GM18505 (cell line): ENCODE data around the gene DUSP16.
"Not testable (repeated sequence)": the region's sequence is repeated elsewhere in the genome, so short reads cannot be mapped to it uniquely, and the experiment has no call there.

Experiments used
- ATAC-seq: cut with Tn5 transposase; IDR thresholded peaks from one replicate; pipeline ENCODE4 v1.9.1; 2021; ENCODE audit not compliant: unreplicated experiment
- POLR2A ChIP-seq: IDR thresholded peaks from 4 replicates; pipeline ENCODE4 v1.6.1; 2011; ENCODE audit warnings: borderline replicate concordance; ENCODE audit not compliant: insufficient read depth, insufficient read length; ENCODE audit errors: extremely low read depth

DUSP16 gene

GRCh38 chr12:12480074-12480473, 82.6 kb downstream of the DUSP16 start:
- ATAC-seq = no peak
- TF ChIP-seq POLR2A = no peak

GRCh38 chr12:12477532-12477890, 85.2 kb downstream of the DUSP16 start:
- no peak for ATAC-seq

GRCh38 chr12:12476857-12477531, 85.7 kb downstream of the DUSP16 start:
- ATAC-seq = no peak
- no peak for TF ChIP-seq POLR2A

More at GRCh38 chr12:12477532-12477890, 85.2 kb downstream of the DUSP16 start:
- no peak for TF ChIP-seq POLR2A

GRCh38 chr12:12474931-12475795, 87.5 kb downstream of the DUSP16 start:
- peak; percentile 91 for ATAC-seq
- peak; percentile 34 for TF ChIP-seq POLR2A

GRCh38 chr12:12474471-12474928, 88.2 kb downstream of the DUSP16 start:
- ATAC-seq = peak; percentile 6
- TF ChIP-seq POLR2A = no peak

GRCh38 chr12:12473223-12473622, 89.4 kb downstream of the DUSP16 start:
- ATAC-seq = no peak
- no peak for TF ChIP-seq POLR2A

- not testable (repeated sequence) for ATAC-seq
Measured at GRCh38 chr12:12471982-12472961, 90.4 kb downstream of the DUSP16 start.

GRCh38 chr12:12470751-12471306, 91.8 kb downstream of the DUSP16 start:
- TF ChIP-seq POLR2A = no peak
- ATAC-seq = no peak

GRCh38 chr12:12469386-12469785, 93.3 kb downstream of the DUSP16 start:
- no peak for ATAC-seq

GRCh38 chr12:12468575-12468974, 94.1 kb downstream of the DUSP16 start:
- ATAC-seq = no peak
- no peak for TF ChIP-seq POLR2A

More at GRCh38 chr12:12469386-12469785, 93.3 kb downstream of the DUSP16 start:
- no peak for TF ChIP-seq POLR2A

- no peak for ATAC-seq
- no peak for TF ChIP-seq POLR2A
Measured at GRCh38 chr12:12467688-12468261, 94.9 kb downstream of the DUSP16 start.

GRCh38 chr12:12467264-12467663, 95.4 kb downstream of the DUSP16 start:
- no peak for ATAC-seq
- TF ChIP-seq POLR2A = no peak
